Fibroblast of peridontal ligament (primary cell): Measurements from ENCODE around the gene SCEL.
"Not testable (repeated sequence)": the region's sequence is repeated elsewhere in the genome, so short reads cannot be mapped to it uniquely, and the experiment has no call there.

Source experiments
- DNase-seq: peaks from one replicate; pipeline ENCODE4 v3.0.0-alpha.2; 2010; ENCODE audit errors: extremely low read depth

Gene SCEL

GRCh38 chr13:77535448-77535847 is at the start of gene SCEL:
Gene SCEL (plus strand): TSS chr13:77535706. CDS start chr13:77555876, 20,170 bp downstream.
- no peak for DNase-seq

- no peak for DNase-seq
These were observed 45.8 kb upstream of the SCEL start for GRCh38 chr13:77489566-77490337.

- DNase-seq = peak; percentile 27
These were observed 42.5 kb upstream of the SCEL start for GRCh38 chr13:77492982-77493381.

- no peak for DNase-seq
These were observed 41.3 kb upstream of the SCEL start for GRCh38 chr13:77494226-77494625.

GRCh38 chr13:77497350-77497749 is 38.2 kb upstream of the SCEL start:
- DNase-seq = no peak

GRCh38 chr13:77497835-77498234 is 37.7 kb upstream of the SCEL start:
- no peak for DNase-seq

- no peak for DNase-seq
These were observed 33.3 kb upstream of the SCEL start for GRCh38 chr13:77502104-77502720.

GRCh38 chr13:77503398-77503797 is 32.1 kb upstream of the SCEL start:
- DNase-seq = no peak

GRCh38 chr13:77506874-77507273 is 28.6 kb upstream of the SCEL start:
- peak; percentile 7 for DNase-seq

- peak; percentile 52 for DNase-seq
These were observed 27.4 kb upstream of the SCEL start for GRCh38 chr13:77507931-77508776.

- DNase-seq = peak; percentile 51
These were observed 26.4 kb upstream of the SCEL start for GRCh38 chr13:77508959-77509620.

- DNase-seq = no peak
These were observed 25.4 kb upstream of the SCEL start for GRCh38 chr13:77510156-77510555.

GRCh38 chr13:77511552-77511951 is 24.0 kb upstream of the SCEL start:
- no peak for DNase-seq

- no peak for DNase-seq
These were observed 21.7 kb upstream of the SCEL start for GRCh38 chr13:77513719-77514335.

- no peak for DNase-seq
These were observed 21.2 kb upstream of the SCEL start for GRCh38 chr13:77514336-77514726.

- no peak for DNase-seq
These were observed 19.7 kb upstream of the SCEL start for GRCh38 chr13:77515785-77516184.

GRCh38 chr13:77516342-77516789 is 19.1 kb upstream of the SCEL start:
- DNase-seq = peak; percentile 11

- DNase-seq = no peak
These were observed 17.2 kb upstream of the SCEL start for GRCh38 chr13:77518266-77518665.

- not testable (repeated sequence) for DNase-seq
These were observed 16.1 kb upstream of the SCEL start for GRCh38 chr13:77519396-77519795.

GRCh38 chr13:77519808-77520207 is 15.7 kb upstream of the SCEL start:
- no peak for DNase-seq

GRCh38 chr13:77521194-77521593 is 14.3 kb upstream of the SCEL start:
- no peak for DNase-seq
